Thyroid gland (tissue), 4 donors: ENCODE data around the gene PSMD1.

Experiments used
- POLR2A ChIP-seq, 2 donors: fragments of 450-650 bp; IDR thresholded peaks; one replicate each; pipeline ENCODE4 v1.6.1; 2017; ENCODE audit warnings: antibody characterized with exemption in 2 of 2, mild to moderate bottlenecking in 2 of 2, moderate library complexity in 1 of 2
- TF ChIP-seq, protein P1 (sequence below), 6 experiments: fragments of 200-600 bp in 3 of 6; fragments of 450-650 bp in 3 of 6; sonication (generic) in 3 of 6; IDR thresholded peaks; one replicate each; pipeline ENCODE4 v1.5.1; 2016 to 2019; ENCODE audit warnings: antibody characterized with exemption in 6 of 6, mild to moderate bottlenecking in 2 of 6, inconsistent platforms in 1 of 6, moderate library complexity in 1 of 6

DNA sequence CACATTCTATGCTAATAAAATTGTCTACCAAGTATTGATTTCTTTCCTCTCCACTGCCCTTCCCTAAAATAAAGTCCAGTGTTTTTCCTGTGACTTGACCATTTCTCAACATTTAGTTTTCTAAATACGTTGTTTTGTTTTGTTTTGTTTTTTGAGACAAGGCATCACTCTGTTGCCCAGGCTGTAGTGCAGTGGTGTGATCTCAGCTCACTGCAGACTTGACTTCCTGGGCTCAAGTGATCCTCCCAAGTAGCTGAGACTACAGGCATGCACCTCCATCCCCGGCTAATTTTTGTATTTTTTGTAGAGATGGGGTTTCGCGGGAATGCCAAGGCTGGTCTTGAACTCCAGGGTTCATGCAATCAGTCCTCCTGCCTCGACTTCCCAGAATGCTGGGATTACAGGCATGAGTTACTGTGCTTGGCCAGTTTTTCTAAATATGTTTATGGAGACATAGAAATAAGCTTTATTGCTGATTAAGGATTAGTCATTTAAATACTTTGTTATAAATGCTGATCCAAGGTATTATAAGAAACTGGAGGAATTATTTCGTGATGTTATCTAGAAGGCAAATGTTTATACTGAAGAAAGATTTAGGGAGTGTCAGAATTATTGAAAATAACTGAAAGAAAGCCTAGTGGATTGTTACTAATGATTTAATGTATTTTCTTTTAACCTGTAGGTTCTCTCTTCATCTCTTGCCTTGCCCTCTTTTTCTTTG lies 73.8 kb downstream of the PSMD1 start:
- TF ChIP-seq, protein P1, sequence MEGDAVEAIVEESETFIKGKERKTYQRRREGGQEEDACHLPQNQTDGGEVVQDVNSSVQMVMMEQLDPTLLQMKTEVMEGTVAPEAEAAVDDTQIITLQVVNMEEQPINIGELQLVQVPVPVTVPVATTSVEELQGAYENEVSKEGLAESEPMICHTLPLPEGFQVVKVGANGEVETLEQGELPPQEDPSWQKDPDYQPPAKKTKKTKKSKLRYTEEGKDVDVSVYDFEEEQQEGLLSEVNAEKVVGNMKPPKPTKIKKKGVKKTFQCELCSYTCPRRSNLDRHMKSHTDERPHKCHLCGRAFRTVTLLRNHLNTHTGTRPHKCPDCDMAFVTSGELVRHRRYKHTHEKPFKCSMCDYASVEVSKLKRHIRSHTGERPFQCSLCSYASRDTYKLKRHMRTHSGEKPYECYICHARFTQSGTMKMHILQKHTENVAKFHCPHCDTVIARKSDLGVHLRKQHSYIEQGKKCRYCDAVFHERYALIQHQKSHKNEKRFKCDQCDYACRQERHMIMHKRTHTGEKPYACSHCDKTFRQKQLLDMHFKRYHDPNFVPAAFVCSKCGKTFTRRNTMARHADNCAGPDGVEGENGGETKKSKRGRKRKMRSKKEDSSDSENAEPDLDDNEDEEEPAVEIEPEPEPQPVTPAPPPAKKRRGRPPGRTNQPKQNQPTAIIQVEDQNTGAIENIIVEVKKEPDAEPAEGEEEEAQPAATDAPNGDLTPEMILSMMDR (IDR thresholded peaks at IDR 0.05), result no peak
- TF ChIP-seq POLR2A (IDR thresholded peaks at IDR 0.05), result no peak
